Prostate gland (tissue), 2 donors: ENCODE results near the gene LBHD2. TPM values are rescaled to one million over a fixed set of nuclear protein-coding genes. Genes with fewer than 3 reads are reported as not detected.

Experiments used
- DNase-seq: peaks from one replicate; pipeline ENCODE4 v3.0.0-alpha.2; 2019; ENCODE audit warnings: low spot score
- H3K27ac ChIP-seq, 2 donors: fragments of 200-600 bp; sonication (generic); 2 replicates each; pipeline ENCODE4 v1.5.1; 2017 to 2019
- H3K27me3 ChIP-seq: fragments of 200-600 bp; sonication (generic); replicated peaks from 2 replicates; pipeline ENCODE4 v1.5.1; 2019; ENCODE audit not compliant: insufficient read depth
- H3K36me3 ChIP-seq, 2 donors: fragments of 200-600 bp; sonication (generic); 1 replicate in 1 of 2; 2 replicates in 1 of 2; pipeline versions ENCODE4 v1.5.1 to v1.8.1; 2017 to 2019
- H3K4me1 ChIP-seq: fragments of 200-600 bp; sonication (generic); replicated peaks from 2 replicates; pipeline ENCODE4 v1.5.1; 2019
- H3K4me3 ChIP-seq, 2 donors: fragments of 200-600 bp; sonication (generic); 2 replicates each; pipeline ENCODE4 v1.5.1; 2017 to 2019
- H3K9me3 ChIP-seq: fragments of 200-600 bp; sonication (generic); 2 replicates; pipeline ENCODE4 v1.5.1; 2017
- POLR2A ChIP-seq: fragments of 450-650 bp; IDR thresholded peaks from one replicate; pipeline ENCODE4 v1.6.1; 2016; ENCODE audit warnings: antibody characterized with exemption, mild to moderate bottlenecking
- POLR2AphosphoS5 ChIP-seq: sonication (generic); formaldehyde crosslinking; IDR thresholded peaks from one replicate; pipeline ENCODE4 v1.6.1; 2017; ENCODE audit warnings: antibody characterized with exemption
- WGBS: methylation state at CpG from one replicate; pipeline ENCODE4 v1.1.5; 2018; 5-methylcytosine and 5-hydroxymethylcytosine counted together
- intact Hi-C: fragments of 100-400 bp; cut with DNase I; formaldehyde crosslinking; loops from one replicate; pipeline ENCODE4 v1.14.2; 2022
- total RNA-seq, 2 donors: library from RNA; depleted of rRNA; stranded (reverse); fragments of >200 nt; gene quantifications; one replicate each; pipeline ENCODE4 v1.1.0, GENCODE V29; 2016
- TF ChIP-seq, protein P1 (sequence below), 4 experiments: fragments of 200-600 bp in 2 of 4; fragments of 450-650 bp in 2 of 4; sonication (generic) in 2 of 4; IDR thresholded peaks; 1 replicate in 3 of 4; 2 replicates in 1 of 4; pipeline ENCODE4 v1.5.1; 2016 to 2019; ENCODE audit warnings: antibody characterized with exemption in 4 of 4, mild to moderate bottlenecking in 2 of 4, moderate library complexity in 2 of 4

Gene LBHD2
- total RNA-seq, 2 donors from 2014 or later, result 3.3 TPM; not detected in 1

DNA sequence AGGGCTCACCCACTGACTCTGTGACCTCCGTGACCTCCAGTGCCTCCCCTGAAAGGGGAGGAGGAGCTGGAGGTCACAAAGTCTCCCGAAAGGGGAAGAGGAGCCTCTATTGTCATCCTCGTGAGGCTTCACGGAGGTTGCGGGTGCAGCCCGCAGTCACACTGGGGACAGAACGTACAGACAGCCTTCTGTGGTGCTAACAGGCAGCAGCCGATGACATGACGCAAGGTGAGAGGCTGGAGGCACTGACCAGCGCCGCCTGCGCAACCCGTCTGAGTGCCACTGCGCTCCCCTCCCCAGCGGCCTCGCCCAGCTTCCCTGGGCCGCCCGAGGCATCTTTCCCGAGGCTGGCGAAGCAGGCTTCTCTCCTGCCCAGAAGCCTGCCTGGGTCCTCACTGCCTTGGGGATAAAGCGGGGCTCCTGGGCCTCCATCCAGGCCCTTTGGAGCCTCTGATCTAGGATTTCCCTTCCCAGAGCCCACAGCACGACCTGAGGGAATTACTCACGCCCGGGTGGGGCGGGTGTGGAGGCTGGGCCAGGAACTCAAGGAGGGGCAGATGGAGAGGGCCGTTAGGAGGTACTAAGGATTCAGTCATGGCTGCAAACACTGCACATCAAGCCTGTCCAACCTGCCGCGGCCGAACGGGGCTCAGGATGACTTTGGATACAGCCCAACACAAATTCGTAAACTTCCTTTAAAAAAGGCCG is 12.3 kb upstream of the LBHD2 start:
- Histone ChIP-seq H3K9me3 (no peaks in the 10 kb centered on the region), H3K27ac (peak overlapping the region in 1 of 2 donors; percentile 6), H3K36me3 (no peaks in the 10 kb centered on the region), H3K4me3 (no peak overlapping the region), H3K4me1 (peaks cover 7% of the 10 kb centered on the region), H3K27me3 (no peaks in the 10 kb centered on the region)
- 71% methylated on average over 32 of the region's 32 CpGs for WGBS
- peak; percentile 56 for DNase-seq
- peak; percentile 51 for TF ChIP-seq POLR2AphosphoS5
- TF ChIP-seq, protein P1, sequence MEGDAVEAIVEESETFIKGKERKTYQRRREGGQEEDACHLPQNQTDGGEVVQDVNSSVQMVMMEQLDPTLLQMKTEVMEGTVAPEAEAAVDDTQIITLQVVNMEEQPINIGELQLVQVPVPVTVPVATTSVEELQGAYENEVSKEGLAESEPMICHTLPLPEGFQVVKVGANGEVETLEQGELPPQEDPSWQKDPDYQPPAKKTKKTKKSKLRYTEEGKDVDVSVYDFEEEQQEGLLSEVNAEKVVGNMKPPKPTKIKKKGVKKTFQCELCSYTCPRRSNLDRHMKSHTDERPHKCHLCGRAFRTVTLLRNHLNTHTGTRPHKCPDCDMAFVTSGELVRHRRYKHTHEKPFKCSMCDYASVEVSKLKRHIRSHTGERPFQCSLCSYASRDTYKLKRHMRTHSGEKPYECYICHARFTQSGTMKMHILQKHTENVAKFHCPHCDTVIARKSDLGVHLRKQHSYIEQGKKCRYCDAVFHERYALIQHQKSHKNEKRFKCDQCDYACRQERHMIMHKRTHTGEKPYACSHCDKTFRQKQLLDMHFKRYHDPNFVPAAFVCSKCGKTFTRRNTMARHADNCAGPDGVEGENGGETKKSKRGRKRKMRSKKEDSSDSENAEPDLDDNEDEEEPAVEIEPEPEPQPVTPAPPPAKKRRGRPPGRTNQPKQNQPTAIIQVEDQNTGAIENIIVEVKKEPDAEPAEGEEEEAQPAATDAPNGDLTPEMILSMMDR (IDR thresholded peaks at IDR 0.05), result no peak
- intact Hi-C loops, result loop anchor here (10.0 kb wide), 1 partner anchor 377 kb away; no protein-coding TSS in a partner anchor

DNA sequence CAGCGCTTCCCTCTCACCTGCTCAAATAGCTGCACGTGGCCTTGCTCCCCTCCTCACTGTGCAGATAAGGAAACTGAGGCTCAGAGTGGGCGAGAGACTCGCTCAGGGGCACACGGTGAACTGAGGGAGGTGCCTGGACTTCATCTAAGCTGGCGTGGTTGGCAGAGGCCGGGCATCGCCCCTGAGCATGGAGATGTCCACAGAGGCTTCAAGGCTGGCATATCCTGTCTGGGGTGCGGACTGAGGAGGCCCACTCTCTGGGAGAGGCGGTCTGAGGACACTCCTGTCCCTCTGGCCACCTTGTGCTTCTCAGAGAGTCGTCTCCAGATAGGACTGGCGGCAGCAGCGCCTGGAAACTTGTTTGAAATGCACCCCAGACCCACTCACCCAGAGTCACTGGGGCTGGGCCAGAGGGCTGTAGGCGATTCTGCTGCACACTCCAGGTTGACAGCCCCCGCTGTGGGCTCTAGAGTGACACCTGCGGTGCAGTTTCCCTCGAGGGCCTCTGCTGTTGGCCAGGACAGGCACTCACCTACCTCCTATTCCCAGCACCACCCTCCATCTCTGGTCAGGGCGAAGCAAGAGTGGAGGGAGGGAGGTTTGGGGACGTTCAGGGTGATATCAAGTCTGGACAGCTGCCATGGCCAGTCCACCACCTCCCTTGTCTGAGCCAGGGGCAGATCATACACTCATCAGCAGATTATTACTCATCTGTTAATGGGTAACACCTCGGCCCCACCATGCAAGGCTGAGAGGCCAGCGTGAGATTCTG is 11.2 kb upstream of the LBHD2 start:
- Histone ChIP-seq H3K27ac (no peak overlapping the region), H3K4me1 (peaks cover 7% of the 10 kb centered on the region), H3K36me3 (no peaks in the 10 kb centered on the region), H3K27me3 (no peaks in the 10 kb centered on the region), H3K9me3 (no peaks in the 10 kb centered on the region), H3K4me3 (no peak overlapping the region)
- intact Hi-C loops, result loop anchor here (10.0 kb wide), 1 partner anchor 378 kb away; no protein-coding TSS in a partner anchor
- WGBS, result 85% methylated on average over 21 of the region's 21 CpGs
- no peak for TF ChIP-seq POLR2AphosphoS5
- DNase-seq, result no peak

DNA sequence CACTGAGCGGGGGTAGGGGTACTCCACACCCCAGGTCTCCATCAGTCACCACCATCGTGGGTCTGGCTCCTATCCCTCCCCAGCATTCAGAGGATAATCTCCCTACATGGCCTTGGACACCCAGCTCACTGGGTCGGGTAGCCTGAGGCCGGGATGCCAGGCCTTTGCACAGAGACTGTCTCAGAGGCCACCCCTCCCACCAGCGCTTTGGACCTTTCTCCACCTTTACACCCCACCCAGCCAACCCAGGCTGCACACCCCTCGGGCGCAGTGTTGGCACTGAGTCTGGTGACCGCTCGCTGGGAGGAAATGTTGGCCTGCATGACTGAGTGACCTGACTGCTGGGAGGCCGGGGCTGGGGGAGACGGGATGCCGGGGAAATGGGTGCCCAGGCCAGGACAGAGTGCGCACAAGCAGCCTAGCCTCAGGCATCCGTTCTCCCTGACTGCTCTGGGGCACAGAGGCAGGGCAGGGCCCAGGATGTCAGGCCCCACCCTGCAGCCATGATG is 10.6 kb upstream of the LBHD2 start:
- H3K4me1 ChIP-seq, result peaks cover 7% of the 10 kb centered on the region
- intact Hi-C loops, result loop anchor here (10.0 kb wide), 1 partner anchor 379 kb away; no protein-coding TSS in a partner anchor
- no peaks in the 10 kb centered on the region for H3K9me3 ChIP-seq
- no peak for DNase-seq
- TF ChIP-seq POLR2A (no peak), POLR2AphosphoS5 (no peak)
- TF ChIP-seq, protein P1 (IDR thresholded peaks at IDR 0.05), result no peak
- no peaks in the 10 kb centered on the region for H3K36me3 ChIP-seq
- H3K4me3 ChIP-seq, result no peak overlapping the region
- 87% methylated on average over 14 of the region's 14 CpGs for WGBS
- no peaks in the 10 kb centered on the region for H3K27me3 ChIP-seq
- H3K27ac ChIP-seq, result no peak overlapping the region

DNA sequence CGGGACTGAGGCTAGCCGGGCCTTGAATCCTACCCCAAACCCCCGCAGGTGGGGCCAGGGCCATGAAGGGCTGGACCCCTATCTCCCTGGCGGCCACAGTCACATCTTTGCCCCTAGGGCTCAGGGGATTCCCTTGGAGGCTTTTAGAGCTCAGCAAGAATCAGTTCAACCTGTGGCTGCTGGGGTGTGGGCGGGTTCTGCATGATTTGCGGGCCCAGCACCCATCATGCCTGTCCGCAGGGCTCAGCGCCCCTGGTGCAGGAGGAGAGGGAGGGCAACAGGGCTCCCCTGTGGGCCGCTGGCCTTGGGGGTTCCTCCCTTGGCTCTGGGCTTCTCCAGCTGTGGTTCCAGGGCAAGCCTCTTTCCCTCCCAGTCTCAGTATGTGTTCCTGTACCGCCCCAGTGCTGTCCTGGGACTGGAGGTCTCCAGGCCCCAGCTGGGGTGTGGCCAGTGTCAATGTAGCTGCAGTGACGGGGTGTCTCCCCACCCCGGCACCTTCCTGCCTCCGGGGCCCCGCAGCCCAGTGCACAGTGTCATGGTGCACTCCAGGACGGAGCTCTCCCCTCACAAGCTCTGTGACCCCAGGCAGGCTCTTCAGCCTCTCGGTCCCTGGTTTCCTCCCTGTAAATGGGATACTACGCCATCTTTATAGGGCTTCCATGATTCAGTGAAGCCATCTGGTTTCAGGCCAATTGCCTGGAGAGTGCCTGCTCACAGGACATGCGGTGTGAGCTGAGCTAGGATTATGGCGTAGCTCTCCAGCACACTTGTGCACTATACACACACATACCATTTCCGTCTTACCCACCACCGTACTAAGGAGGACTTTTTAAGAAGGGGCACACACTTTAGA is 9.9 kb upstream of the LBHD2 start:
- H3K9me3 ChIP-seq, result no peaks in the 10 kb centered on the region
- H3K27ac ChIP-seq, result no peak overlapping the region
- H3K27me3 ChIP-seq, result no peaks in the 10 kb centered on the region
- H3K4me3 ChIP-seq, result no peak overlapping the region
- H3K4me1 ChIP-seq, result peaks cover 7% of the 10 kb centered on the region
- no peak for DNase-seq
- 80% methylated on average over 17 of the region's 21 CpGs for WGBS
- no peaks in the 10 kb centered on the region for H3K36me3 ChIP-seq
- intact Hi-C loops, result loop anchor here (10.0 kb wide), 1 partner anchor 379 kb away; no protein-coding TSS in a partner anchor
- TF ChIP-seq POLR2A, result no peak
- no peak for TF ChIP-seq POLR2AphosphoS5
- TF ChIP-seq, protein P1 (IDR thresholded peaks at IDR 0.05), result no peak
